G401 (cell line): ENCODE results near the gene MAN2B2. TPM values are rescaled to one million over a fixed set of nuclear protein-coding genes. Genes with fewer than 3 reads are reported as not detected.
"Not testable (repeated sequence)": the region's sequence is repeated elsewhere in the genome, so short reads cannot be mapped to it uniquely, and the experiment has no call there.

Source experiments
- DNase-seq: peaks from one replicate; pipeline ENCODE4 v3.0.0-alpha.2; 2015; ENCODE audit warnings: low spot score
- in situ Hi-C: cut with HindIII; loops from 2 replicates; pipeline ENCODE4 v1.10.0; 2016; ENCODE audit warnings: low sequenced_read_pairs, mixed read lengths
- total RNA-seq: library from RNA; depleted of rRNA; stranded (reverse); fragments of >200 nt; shearing (Covaris generic); gene quantifications from 2 replicates; pipeline ENCODE4 v1.2.3, GENCODE V29; 2014

MAN2B2 gene
- total RNA-seq, 1 experiment from 2014 or later = 10.1 TPM

DNA sequence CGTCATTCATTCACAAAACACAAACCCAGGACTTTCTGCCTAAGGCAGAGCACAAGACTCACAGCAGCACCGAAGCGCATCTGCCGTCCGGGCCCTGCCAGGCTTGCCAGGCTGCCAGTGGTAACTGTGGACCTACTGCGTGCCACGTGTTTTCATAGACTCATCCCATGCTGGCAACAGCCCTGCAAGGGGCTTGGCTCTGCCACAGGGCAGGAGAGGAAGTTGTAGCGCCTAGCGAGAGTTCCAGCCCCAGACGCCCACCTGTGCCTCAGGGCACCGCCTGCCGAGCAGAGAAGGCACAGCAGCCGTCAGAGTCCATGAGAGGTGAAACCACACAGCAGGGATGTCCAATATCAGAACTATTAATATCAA is 46.6 kb downstream of the MAN2B2 start:
- DNase-seq = no peak
- in situ Hi-C loops = no loop called here

DNA sequence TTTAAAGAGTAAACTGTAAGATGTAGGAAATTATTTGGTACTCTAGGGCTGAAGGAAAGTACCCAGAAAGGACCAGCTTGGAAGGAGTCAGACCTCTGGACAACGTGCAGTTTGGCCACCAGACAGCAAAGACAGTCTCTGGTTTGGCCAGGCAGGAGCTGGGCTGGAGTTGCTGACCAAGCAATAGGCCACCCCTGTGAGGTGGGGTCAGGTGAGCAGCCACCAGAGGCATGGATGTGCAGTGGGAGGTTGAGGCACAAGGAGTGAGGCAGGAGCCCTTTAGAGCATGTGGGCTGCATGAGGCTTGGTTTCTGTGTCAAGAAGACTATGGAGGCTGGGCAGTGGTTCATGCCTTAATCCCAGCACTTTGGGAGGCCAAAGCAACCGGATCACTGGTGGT is 47.8 kb downstream of the MAN2B2 start:
- in situ Hi-C loops = no loop called here
- no peak for DNase-seq

GRCh38 chr4:6625256-6625655 is 50.3 kb downstream of the MAN2B2 start:
- DNase-seq = no peak
- in situ Hi-C loops = no loop called here

GRCh38 chr4:6626066-6626465 is 51.1 kb downstream of the MAN2B2 start:
- in situ Hi-C loops = no loop called here

GRCh38 chr4:6627832-6628231 is 52.8 kb downstream of the MAN2B2 start:
- in situ Hi-C loops = no loop called here
- no peak for DNase-seq

More at GRCh38 chr4:6626066-6626465, 51.1 kb downstream of the MAN2B2 start:
- no peak for DNase-seq

DNA sequence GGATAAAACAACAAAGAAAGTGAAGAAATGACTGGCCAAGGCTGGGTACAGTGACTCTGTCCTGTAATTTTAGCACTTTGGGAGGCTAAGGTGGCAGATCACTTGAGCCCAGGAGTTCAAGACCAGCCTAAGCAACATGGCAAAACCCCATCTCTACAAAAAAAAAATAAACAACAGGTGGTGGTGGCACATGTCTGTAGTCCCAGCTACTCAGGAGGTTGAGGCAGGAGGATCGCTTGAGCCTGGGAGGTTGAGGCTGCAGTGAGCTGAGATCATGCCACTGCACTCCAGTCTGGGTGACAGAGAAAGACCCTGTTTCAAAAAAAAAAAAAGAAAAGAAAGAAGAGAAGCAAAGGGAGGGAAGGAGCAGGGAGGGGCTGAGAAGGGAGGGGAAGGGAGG is 53.5 kb downstream of the MAN2B2 start:
- in situ Hi-C loops, DNase-seq: not testable (repeated sequence)

GRCh38 chr4:6632125-6632524 is 57.1 kb downstream of the MAN2B2 start:
- in situ Hi-C loops = no loop called here
- no peak for DNase-seq

DNA sequence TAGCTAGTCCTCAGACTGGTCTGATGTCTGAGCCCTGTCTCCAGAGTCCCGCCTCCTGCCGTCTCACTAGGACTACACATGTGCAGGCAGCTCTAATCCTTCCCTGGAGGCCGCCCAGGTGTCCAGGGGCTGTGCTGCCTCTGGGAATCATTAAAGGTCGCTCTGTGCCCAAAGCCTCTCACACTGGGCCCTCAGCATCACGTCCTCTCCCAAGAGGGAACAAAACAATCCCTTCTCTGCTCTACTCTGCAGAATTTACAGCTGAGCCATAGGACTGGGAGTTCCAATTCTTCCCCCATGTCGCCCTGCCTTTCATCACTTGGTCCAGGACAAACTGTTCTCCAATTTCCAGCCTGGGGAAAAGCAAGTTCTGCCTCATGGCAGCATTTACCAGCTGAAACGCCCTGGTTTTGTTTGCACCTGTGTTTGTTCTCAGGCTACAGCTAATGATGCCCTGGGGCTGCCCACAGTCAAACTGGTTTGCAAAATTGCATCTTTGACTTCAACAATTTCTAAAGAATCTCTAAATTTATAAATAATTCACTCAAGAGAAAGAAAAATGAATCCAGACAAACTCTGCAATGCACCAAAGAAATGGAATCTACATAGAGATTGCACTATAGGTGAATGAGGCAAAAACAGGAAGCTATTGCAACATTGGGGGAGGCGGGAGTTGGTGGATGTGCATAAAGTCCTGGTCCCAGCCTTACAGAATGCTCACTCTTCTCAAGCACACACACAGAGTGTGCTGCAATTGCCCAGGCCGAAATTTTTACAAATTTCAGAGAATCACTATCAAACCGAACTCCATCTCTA is 58.3 kb downstream of the MAN2B2 start:
- in situ Hi-C loops = no loop called here
- DNase-seq = no peak

GRCh38 chr4:6634746-6635145 is 59.8 kb downstream of the MAN2B2 start:
- DNase-seq = no peak
- in situ Hi-C loops = no loop called here

DNA sequence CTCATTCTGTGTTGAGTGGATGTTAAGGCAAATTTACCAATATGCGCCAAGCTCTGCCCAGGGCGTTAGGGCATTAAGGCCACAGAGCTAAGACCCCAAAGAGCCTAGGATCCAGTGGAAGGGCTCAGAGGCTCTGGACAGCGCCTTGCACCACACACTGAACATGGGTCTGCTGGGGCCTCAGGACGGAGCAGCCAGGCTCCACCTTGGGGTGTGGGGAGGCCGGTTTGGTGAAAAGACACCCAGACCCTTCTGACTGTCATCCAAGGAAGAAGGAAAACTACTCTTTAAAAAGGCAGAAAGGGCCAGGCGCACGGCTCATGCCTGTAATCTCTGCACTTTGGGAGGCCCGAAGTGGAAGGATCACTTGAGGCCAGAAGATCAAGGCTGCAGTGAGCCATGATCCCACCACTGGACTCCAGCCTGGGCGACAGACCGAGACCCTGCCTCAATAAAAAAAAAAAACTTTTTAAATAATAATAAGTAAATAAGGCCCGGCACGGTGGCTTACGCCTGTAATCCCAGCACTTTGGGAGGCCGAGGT is 64.2 kb downstream of the MAN2B2 start:
- DNase-seq = no peak
- in situ Hi-C loops = no loop called here

- in situ Hi-C loops = no loop called here
- peak; percentile 92 for DNase-seq
Observed at GRCh38 chr4:6640292-6641163, 65.5 kb downstream of the MAN2B2 start, which contains the start of gene MRFAP1. Gene MRFAP1, plus strand, starts transcription at chr4:6640685. Its CDS starts 178 bp downstream, at chr4:6640863.

DNA sequence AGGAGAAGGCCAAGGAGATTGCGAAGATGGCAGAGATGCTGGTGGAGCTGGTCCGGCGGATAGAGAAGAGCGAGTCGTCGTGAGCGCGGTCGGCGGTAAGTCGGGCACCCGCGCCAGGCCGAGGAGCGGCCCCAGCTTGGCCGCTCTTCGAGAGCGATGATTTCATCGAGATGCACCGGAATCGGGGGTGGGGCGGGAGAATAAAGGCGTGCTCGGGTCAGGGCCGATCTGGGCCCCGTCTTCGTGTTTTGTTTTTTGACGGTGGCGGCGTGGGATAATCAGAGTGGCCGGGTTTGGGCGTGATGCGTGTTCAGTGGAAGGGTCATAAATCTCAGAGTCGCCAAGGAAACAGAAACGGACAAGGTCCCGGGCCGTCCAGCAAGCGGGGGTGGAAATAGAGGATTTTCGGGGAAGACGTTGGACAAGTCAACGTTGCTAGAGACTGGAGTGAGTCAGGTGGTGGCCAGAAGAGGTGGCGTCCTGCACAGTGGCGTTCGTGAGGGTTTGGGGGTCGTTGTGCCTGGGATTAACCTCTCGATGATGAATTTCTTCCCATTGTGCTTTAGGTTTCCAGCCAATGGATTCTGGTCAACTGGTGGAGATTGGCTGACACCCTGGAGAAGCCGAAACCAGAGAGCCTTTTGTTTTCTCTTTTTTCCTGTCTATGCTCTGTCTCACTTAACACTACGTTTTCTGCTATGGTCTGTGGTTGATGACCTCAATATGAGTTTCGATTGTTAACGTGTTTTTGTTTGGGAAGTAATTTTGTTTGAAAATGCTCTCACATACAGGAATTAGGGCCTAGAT is 66.4 kb downstream of the MAN2B2 start:
- no peak for DNase-seq
- in situ Hi-C loops = no loop called here

GRCh38 chr4:6641971-6642320 is 67.0 kb downstream of the MAN2B2 start:
- in situ Hi-C loops = no loop called here
- no peak for DNase-seq

DNA sequence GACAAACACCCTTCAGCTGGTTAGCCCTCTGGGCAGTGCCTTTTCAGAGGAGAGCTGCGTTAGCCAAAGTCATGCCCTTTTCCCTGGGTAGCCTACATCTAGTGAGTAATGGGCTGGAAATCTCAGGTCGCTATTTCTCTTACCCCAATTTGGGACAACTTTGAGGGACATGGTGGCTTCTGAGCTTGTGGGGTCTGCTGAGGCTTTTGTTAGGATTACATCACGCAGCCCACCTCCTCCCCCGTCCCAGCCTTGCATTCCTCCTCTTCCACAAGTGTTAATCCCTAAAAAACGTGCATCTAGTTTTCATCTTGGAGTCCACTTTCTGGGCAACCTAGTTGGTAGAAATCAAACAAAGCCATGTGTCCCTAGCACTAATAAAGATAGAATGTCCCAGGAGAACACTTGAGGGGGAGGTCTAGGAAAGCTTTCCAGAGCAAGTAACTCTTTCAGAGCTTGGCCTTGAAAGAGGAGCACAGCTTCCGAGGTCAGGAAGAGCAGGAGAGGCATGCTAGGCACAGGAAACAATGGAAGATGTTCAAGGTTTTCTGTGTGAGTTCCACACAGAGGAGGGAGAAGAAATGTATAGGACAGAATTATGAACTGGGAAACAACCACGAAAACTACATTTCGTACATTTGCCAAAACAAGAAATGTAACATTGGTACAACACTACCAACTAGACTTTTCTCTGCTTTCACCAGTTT is 68.3 kb downstream of the MAN2B2 start:
- in situ Hi-C loops = no loop called here
- no peak for DNase-seq

DNA sequence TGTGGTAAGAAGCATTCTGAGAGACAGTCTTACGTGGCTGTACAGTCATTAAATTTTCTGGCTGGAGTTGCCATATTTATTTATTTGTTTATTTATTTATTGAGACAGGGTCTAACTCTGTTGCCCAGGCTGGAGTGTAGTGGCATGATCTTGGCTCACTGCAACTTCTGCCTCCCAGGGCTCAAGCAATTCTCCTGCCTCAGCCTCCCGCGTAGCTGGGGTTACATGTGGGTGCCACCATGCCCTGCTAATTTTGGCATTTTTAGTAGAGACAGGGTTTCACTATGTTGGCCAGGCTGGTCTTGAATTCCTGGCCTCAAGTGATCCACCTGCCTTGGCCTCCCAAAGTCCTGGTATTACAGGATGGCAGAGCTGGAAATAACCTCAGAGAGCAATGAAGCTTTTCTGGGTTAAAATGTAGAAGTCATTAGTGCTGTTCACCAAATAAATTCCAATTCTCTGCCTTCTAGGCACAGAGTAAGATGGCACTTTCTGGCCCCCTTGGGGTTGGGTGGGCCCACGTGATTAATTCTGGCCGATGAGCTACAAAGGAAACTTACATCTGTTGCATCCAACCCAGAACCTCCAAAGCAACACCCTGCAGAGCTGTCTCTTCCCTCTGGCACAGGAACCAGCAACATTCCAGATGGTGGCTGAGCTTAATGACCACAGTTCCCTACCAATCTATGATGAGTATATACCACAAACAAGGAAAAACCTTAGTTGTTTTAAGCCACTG is 70.0 kb downstream of the MAN2B2 start:
- DNase-seq = no peak
- in situ Hi-C loops = no loop called here

DNA sequence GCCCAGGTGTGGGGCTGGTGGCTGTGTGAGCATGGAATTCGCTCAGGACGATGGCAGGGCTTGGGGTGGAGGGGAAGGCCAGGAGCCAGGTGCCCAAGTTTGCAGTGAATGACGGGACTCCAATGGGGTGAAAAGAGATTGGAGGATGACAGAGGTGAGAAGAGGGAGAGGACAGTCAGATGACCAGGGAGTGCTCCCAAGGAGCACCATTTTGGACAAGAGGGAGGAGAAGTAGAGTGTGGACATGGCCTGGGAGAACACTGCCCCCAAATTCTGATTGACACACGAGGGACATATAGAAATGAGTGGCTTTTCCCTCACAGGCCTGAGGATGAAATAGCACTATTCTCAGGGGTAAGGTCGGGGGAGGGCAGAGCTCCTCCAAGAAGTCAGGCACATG is 72.2 kb downstream of the MAN2B2 start:
- in situ Hi-C loops = no loop called here
- DNase-seq = no peak

DNA sequence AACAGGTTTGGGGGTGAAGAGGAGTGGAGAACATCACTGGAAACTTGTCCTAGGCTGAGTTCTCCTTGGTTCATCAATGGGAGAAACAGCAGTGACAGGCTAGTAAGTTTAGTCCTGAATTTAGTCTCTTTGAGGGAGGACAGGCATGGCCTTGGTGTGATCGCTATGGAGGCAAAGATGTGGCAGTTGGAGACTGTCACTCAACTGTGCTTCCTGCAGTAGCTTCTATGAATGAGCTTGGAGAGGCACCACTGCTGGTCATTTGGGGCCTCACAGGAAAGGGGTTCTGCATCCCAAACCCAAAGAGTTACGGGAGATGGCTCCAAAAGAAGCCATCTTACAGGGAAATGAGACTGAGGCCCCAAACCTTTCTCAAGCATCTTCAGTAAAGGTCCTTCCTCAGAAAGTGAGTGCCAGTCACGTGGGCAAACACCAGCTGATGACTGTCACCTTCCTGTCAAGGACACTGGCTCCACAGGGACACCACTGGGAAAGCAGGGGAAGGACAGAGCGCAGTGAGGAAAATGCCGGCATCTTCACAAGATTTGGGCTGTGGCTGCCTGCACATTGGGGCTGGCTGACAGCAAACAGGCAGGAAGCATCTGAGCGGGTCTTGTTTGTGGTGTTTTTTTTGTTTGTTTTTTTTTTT is 72.7 kb downstream of the MAN2B2 start:
- in situ Hi-C loops = no loop called here
- DNase-seq = no peak

DNA sequence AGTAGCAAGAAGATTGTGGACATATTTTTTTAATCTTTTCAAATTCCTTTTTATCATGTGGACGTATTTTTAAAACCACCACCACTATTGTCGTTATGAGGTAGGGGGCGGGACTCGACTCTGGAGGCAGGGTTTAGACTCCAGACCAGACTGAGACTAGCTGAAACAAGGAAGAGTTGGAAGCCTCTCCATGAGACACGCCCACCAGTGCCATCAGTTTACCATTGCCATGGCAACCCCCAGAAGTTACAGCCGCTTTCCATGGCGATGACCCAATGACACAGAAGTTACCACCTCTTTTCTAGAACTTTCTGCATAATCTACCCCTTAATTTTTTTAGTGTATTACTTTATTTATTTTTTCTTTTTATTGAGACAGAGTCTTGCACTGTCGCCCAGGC is 74.2 kb downstream of the MAN2B2 start:
- no peak for DNase-seq
- in situ Hi-C loops = no loop called here
